Measurements from ENCODE around the gene SMAD3. TPM values are rescaled to one million over a fixed set of nuclear protein-coding genes. Genes with fewer than 3 reads are reported as not detected.

SMAD3 gene
- total RNA-seq, 2 donors from 2014 or later: 57.0 to 94.9 TPM

DNA sequence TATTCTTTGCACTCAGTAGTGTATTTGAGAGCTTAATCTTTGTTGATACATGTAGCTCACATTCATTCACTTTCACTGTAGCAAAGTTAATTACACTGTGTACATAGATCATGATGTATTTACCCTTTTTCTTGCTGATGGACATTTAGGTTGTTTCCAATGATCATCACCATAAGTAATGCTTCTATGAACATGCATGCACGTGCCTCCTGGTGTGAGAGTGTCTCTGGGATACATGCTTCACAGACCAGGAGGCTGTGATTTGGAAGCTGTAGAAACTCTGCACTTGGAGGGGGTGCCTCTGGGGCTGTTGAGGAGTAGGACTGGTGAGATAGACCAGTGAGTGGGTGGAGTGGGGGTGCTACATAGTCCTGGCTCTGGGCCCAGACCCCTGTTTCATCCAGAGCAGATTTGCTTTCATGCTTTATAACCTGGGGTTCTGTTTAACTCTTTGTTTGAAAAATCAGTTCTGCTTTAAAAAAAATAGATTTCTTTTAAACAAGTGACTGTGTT lies 18.2 kb upstream of the SMAD3 start:
- Mint-ChIP-seq H3K27me3 (no peaks in the 10 kb centered on the region), H3K4me1 (peaks cover 11% of the 10 kb centered on the region), H3K9me3 (no peaks in the 10 kb centered on the region), H3K36me3 (ENCODE audit: low read depth) (no peaks in the 10 kb centered on the region), H3K4me3 (no peak overlapping the region), H3K27ac (no peak overlapping the region)
- ATAC-seq (replicated peaks): no peak

DNA sequence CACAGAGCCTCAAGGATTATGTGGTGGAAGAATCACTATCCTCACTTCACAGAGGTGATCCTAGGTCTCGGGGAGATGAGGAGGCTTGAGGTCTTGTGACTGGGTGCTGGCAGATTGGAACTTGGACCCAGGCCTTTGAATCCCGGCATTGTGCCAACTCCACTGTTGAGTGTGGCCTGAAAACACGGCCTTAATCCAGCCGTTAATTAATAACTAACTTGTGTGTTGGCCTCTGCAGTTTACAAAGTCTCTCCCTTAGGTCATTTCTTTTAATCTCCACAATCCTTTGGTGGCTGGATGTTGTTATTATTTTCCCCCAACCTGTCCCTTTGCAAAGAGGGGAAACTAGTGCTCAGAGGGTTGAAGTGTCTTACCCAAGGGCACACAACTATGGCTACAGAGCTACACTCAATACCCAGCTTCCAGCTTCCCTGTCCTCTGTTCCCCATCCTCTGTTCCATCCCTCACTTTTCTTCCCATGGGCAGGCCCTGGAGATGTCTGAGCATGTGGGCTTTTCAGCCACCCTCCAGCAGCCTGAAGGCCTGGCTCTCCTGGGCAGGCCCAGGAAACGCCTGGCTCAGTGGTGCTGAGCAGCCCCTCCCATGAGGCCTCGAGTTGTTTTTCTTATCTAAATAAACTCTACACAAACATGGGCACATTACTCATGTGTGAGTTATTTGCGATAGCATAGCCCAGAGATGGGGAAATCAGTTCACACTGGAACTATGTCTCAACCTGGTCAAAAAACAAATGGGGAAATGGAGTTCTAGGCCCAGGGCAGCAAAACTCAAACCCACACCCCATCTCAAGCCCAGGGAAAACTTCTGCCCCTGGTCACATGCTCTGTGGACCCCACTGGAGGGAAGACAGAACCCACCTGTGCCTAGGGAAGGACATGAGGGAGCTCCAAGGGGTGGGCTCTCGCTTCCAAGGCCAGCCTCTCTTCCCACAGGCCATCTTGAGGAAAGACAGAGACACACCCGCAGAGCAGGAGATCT lies 16.8 kb upstream of the SMAD3 start:
- Mint-ChIP-seq H3K36me3 (ENCODE audit: low read depth) (no peaks in the 10 kb centered on the region), H3K27ac (no peak overlapping the region), H3K4me3 (no peak overlapping the region), H3K4me1 (peaks cover 5% of the 10 kb centered on the region), H3K27me3 (no peaks in the 10 kb centered on the region), H3K9me3 (no peaks in the 10 kb centered on the region)
- no peak for ATAC-seq (replicated peaks)

DNA sequence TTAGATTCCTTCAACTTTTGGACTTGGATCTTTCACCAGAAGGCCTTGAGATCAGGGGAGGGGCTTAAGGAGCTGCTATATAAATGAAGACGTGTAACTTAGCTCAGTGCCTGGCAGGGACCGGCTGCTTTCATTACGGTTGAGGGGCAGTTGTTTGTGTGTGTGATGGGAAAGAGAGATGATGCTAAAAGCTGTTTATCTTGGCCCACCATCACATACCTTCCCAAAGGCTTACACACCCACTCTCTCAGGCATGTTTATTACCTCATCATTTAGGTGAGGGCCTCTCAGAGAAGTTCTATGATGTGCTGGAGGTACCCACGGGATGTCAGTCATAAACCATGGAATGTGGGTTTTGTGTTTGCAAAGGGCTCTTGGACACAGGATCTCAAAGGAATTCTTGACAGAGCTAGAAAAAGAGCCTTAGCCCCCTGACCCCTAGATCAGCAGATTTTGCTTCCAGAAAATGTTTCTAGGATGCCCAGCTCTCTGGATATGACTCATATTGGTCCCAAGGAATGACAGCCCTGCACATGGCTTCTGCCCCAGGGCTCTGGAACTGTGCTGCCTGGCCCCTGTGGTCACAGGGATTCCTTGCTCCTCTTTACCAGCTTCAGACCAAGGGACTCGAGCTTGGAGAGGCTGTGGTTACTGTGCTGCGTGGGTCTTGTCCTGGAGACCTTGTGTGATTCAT lies 15.9 kb upstream of the SMAD3 start:
- Mint-ChIP-seq H3K4me1 (peaks cover 6% of the 10 kb centered on the region), H3K4me3 (no peak overlapping the region), H3K27ac (no peak overlapping the region), H3K9me3 (no peaks in the 10 kb centered on the region), H3K27me3 (no peaks in the 10 kb centered on the region), H3K36me3 (ENCODE audit: low read depth) (no peaks in the 10 kb centered on the region)
- no peak for ATAC-seq (replicated peaks)

DNA sequence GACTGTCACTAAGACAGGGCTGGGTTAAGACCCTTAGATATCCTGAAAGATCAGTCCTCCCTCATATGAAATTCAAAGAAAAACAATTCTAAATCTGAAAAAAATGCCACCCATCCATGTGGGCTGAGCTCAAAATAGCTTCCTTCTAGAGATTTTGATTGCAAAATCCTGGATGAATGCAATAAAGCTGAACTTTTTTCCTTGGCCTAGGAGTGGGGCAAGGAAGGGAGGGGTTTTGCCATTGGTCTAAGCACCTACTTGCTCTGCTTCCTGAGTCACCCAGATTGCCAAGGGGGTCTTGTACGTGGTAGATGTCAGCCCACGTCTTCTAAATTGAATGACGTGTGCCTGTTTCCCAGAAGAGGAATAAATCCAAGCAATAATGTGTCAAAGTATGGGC lies 15.3 kb upstream of the SMAD3 start:
- Mint-ChIP-seq H3K27ac (no peak overlapping the region), H3K27me3 (no peaks in the 10 kb centered on the region), H3K4me1 (peaks cover 12% of the 10 kb centered on the region), H3K36me3 (ENCODE audit: low read depth) (no peaks in the 10 kb centered on the region), H3K9me3 (no peaks in the 10 kb centered on the region), H3K4me3 (no peak overlapping the region)
- no peak for ATAC-seq (replicated peaks)

DNA sequence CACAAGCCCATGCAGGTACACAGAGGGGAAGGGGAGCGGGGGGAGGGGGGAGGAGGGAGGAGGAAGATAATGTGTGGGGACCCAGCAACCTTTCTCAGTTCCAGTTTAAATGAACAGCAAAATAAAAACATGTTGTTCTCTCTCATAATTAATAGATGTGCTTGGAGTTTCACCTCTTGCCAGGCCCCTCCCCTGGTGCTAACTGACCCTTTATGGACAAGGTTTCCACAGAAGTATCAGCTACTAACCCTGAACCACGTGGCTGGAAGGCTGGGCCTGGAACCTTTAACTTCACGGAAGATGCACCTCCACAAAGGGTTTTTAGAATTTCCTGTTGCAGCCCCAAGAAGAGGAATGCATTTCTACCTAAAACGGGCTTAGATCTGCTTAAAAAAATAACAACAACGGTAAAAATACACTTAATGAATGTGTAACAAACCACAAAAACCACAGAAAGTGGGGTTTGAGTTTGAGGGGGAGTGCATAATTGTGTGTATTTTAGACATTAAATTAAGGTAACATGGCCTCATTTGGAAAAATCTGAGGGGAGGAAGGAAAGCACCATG lies 14.8 kb upstream of the SMAD3 start:
- no peak overlapping the region for H3K27ac Mint-ChIP-seq

DNA sequence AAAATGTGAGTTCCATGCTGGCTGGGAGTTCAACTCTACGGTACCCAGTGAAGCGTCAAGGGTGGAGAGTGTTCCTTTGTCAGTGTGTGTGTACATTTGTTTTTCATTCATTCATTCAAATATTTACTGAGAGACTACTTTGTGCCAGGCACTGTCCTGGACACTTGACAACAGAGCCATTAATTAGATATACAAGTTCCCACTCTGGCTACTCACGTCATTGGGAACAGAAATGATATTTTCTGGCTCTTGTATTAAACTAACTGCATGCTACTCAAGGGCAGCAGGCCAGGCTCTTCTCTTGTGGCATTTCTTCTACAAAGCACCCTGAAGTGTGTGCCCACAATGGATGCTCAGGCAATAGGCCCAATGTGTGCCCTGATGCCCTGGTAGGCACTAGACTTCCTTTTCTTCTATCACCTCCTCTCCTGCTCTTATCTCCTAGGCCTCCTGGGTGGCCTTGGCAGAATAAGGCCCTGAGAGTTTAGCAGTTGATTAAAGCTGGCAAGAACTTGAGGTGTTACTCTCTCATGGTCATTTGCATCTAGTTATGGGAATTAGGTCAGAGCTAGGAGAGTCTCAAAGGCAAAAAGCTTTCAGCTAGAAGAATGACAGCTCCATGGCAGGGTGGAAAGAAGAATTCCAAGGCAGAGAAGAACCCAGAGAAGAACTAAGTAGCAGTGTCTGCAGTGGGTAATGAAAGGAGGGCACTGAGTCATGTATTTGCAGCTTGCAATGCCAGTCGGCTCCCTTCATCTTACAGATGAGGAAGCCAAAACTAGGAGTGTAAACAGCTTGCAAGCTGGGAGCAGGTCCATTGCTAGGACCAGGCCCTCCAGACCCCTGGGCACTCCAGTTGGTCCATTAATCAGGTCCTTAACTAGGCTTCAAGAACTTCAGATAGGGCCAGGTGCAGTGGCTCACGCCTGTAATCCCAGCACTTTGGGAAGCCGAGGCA lies 14.0 kb upstream of the SMAD3 start:
- H3K4me1 Mint-ChIP-seq: peaks cover 18% of the 10 kb centered on the region
- no peak overlapping the region for H3K27ac Mint-ChIP-seq
- no peaks in the 10 kb centered on the region for H3K36me3 Mint-ChIP-seq (ENCODE audit: low read depth)
- H3K4me3 Mint-ChIP-seq: no peak overlapping the region
- no peaks in the 10 kb centered on the region for H3K9me3 Mint-ChIP-seq
- no peak for ATAC-seq (replicated peaks)
- no peaks in the 10 kb centered on the region for H3K27me3 Mint-ChIP-seq

More for the DNA sequence above, 14.8 kb upstream of the SMAD3 start:
- Mint-ChIP-seq H3K4me1 (peaks cover 12% of the 10 kb centered on the region), H3K36me3 (ENCODE audit: low read depth) (no peaks in the 10 kb centered on the region), H3K9me3 (no peaks in the 10 kb centered on the region), H3K4me3 (no peak overlapping the region), H3K27me3 (no peaks in the 10 kb centered on the region)
- no peak for ATAC-seq (replicated peaks)

DNA sequence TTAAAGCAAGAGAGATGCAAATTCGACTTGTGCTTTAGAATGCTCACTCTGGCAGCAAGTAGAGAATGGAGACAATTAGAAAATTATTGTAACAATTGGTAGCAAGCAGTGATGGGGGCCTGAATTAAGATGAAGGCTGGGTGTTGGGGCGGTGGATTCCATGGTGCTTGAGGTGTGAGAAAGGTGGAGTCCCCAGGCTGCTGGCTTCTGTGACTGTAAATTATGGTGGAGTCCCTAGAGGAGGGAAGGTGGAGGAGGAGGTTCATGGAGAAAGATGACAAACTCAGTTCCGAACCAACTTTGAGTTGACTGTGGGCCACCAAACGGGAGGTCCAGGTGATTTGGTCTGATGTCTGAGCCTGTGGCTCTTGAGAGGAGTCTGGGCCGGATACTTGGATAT lies 10.7 kb upstream of the SMAD3 start:
- Mint-ChIP-seq H3K4me1 (peaks cover 19% of the 10 kb centered on the region), H3K4me3 (no peak overlapping the region), H3K9me3 (no peaks in the 10 kb centered on the region), H3K36me3 (ENCODE audit: low read depth) (no peaks in the 10 kb centered on the region), H3K27ac (no peak overlapping the region), H3K27me3 (no peaks in the 10 kb centered on the region)
- ATAC-seq (replicated peaks): peak; percentile 83

DNA sequence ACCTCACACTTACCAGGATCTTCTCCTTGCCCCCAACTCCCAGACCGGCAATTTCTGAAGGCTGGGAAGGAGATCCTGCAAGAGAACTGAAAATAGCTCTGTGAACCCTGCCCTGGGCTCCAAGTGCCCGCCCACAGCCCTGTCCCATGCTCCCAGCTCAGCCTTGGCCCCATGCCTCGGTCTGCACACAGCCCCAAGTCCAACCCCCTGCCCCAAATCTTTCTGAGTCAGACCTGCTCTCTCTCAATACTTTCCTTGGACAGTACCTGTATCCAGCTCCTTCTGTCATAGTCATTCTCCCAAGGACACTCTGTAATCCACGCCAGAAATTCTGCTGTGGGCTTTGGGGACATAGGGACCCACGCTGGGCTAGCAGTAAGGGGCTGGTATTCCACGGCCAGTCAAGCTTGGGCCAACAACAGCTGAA lies 6.3 kb upstream of the SMAD3 start:
- no peak for ATAC-seq (replicated peaks)
- no peaks in the 10 kb centered on the region for H3K36me3 Mint-ChIP-seq (ENCODE audit: low read depth)
- no peak overlapping the region for H3K27ac Mint-ChIP-seq
- no peaks in the 10 kb centered on the region for H3K9me3 Mint-ChIP-seq
- H3K27me3 Mint-ChIP-seq: no peaks in the 10 kb centered on the region
- peaks cover 26% of the 10 kb centered on the region for H3K4me1 Mint-ChIP-seq
- H3K4me3 Mint-ChIP-seq: no peak overlapping the region

DNA sequence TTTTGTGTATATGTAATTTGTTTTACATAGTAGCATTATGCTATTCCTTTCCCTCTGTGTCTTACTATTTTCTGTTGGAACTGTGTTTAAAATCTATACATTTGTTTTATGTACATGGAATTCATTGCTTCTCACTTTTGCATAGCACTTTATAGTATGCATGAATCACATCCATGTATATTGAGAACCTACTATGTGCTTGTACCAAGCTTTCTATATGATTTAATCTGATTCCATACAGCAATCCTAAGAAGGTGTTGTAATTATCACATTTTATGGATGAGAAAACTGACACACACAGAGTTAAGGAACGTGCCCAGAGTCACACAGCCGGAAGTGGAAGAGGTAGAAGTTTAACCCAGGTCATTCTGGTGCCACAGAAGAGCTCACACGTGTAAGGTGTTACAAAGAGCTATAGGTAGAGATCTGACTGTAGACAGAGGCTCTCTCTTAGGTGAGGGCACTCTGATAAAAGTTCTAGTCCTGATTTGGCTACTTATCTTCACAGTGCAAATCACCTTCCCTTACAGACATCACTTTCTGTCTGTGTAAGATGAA lies 3.5 kb upstream of the SMAD3 start:
- Mint-ChIP-seq H3K9me3 (no peaks in the 10 kb centered on the region), H3K4me1 (peaks cover 12% of the 10 kb centered on the region), H3K27ac (peak overlapping the region; percentile 58), H3K27me3 (no peaks in the 10 kb centered on the region), H3K36me3 (ENCODE audit: low read depth) (peaks cover under 1% of the 10 kb centered on the region), H3K4me3 (peak overlapping the region; percentile 5)
- ATAC-seq (replicated peaks): peak; percentile 22

DNA sequence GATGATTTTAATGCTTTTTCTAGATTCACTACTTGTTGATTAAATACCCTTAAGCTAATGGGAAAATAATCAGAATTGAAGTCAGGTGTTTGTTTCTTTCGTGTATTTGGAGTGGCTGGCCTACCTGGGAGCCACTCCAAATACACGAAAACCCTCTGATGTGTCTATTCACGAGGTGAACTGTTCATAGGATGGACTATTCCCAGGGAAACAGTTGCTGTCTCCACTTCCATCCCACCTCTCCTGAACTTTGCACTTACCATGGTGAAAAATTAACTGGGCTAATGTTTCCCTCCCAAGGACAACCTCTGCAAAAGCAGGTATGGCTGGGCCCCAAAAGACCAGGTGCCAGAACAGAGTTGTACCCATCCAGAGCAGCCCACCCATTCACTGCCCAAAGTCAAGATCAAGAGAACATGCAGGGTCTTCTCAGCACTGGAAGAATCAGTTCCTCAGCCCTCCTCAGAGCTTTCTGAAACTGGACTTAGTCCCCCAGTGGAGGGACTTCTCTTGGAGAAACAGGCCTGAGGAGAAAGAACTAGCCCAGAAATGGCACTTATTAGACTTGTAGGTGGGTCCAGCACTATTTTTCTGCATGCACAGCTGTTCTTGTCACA lies 2.9 kb upstream of the SMAD3 start:
- no peaks in the 10 kb centered on the region for H3K27me3 Mint-ChIP-seq
- no peaks in the 10 kb centered on the region for H3K9me3 Mint-ChIP-seq
- H3K27ac Mint-ChIP-seq: peak overlapping the region; percentile 58
- no peak for ATAC-seq (replicated peaks)
- peaks cover 18% of the 10 kb centered on the region for H3K4me1 Mint-ChIP-seq
- H3K4me3 Mint-ChIP-seq: no peak overlapping the region
- peaks cover 6% of the 10 kb centered on the region for H3K36me3 Mint-ChIP-seq (ENCODE audit: low read depth)

DNA sequence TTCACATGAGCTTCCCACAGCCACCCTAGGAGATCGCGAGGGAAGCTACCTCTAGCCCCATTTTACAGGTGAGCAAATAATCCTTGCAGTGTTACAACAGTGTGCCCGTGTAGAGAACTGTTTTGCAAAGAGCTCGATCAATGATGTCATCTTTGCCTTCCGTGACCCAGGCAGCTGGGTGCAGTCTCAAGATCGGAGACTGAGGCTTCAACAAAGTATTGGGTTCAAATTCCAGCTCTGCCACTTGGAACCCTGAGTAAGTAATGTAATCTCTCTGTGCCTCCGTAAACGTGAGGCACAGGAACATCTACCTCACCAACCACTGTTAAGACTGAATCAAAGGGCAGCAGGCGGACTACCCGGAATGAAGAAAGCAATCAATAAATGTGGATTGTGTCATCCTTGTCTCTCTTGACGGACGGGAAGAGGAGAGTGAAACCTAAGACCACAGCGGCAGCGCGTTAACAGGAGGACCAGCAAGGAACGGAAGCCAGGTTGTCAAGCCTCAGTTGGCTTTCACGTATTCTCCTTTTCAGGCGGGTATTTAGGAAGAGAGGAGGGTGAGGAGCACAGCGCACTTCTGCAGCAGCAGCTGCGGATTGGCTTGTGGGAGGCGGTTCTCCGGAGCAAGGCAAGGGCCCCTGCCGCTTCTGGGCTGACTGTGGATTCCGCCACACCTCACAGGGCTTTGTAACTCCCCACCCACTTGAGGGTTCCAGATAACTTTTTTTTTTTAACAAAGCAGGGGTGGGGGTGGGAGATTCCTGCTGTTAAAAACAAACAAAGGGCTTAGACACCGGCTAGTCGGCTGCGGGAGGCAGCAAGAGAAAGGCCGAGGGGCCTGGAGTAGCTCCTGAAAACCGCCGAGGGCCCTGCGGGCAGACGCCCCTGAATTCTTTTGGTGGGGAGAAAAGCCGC lies 1.5 kb upstream of the SMAD3 start:
- peak overlapping the region; percentile 5 for H3K27ac Mint-ChIP-seq
- no peaks in the 10 kb centered on the region for H3K9me3 Mint-ChIP-seq
- peaks cover 23% of the 10 kb centered on the region for H3K4me1 Mint-ChIP-seq
- H3K36me3 Mint-ChIP-seq (ENCODE audit: low read depth): peaks cover 21% of the 10 kb centered on the region
- peak overlapping the region; percentile 58 for H3K4me3 Mint-ChIP-seq
- no peak for ATAC-seq (replicated peaks)
- H3K27me3 Mint-ChIP-seq: no peaks in the 10 kb centered on the region
